ENCODE measurements around the gene TMEM174.

DNA sequence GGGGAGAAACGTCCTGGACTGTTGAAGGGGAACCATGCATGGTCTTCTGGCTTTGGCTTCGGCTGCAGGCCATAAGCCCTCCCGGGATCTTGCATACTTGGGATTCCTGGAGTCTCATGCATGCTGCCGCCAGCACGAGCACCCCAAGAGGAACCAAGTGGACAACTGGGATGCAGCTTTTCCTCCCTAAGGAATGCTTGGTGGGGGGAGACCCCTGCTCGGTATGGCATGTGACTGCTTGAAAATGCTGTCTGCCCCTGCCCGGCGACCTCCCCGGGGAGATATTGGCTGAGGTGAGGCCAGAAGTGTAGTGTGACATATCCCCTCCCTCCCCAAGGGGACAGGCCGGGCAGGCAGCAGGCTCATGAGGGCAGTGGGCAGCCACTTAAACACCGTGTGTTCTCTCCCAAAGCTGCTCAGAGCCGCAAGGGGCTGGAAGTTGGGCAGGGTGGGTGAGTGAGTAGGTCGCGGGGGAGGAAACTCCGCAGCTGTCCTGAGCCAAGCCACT is 36.9 kb upstream of the TMEM174 start:
- TF ChIP-seq POLR2A (IDR thresholded peaks at IDR 0.05; ENCODE audit: low read length) (no peak), GATA1 (IDR thresholded peaks at IDR 0.05; ENCODE audit: low read depth, low read length) (no peak)

Data from erythroblast (primary cell).